Germinal center (tissue), 1 donor: ENCODE results near the gene NRIP1.

Source experiments
- DNase-seq: peaks from one replicate; pipeline ENCODE4 v3.0.0; 2012; ENCODE audit warnings: mixed read lengths, low spot score

Gene NRIP1

GRCh38 chr21:15006594-15007230, 58.1 kb downstream of the NRIP1 start:
- no peak for DNase-seq

GRCh38 chr21:15005391-15005790, 59.4 kb downstream of the NRIP1 start:
- no peak for DNase-seq

- no peak for DNase-seq
These were observed 60.0 kb downstream of the NRIP1 start for GRCh38 chr21:15004721-15005370.

GRCh38 chr21:15003463-15004135, 61.2 kb downstream of the NRIP1 start:
- no peak for DNase-seq

- DNase-seq = peak; percentile 8
These were observed 62.8 kb downstream of the NRIP1 start for GRCh38 chr21:15001857-15002606.

- no peak for DNase-seq
These were observed 63.7 kb downstream of the NRIP1 start for GRCh38 chr21:15001113-15001512.

GRCh38 chr21:15000081-15000480, 64.7 kb downstream of the NRIP1 start:
- DNase-seq = no peak

GRCh38 chr21:14998784-14999183, 66.0 kb downstream of the NRIP1 start:
- DNase-seq = no peak

- DNase-seq = no peak
These were observed 66.5 kb downstream of the NRIP1 start for GRCh38 chr21:14998336-14998735.

GRCh38 chr21:14995695-14996490, 68.9 kb downstream of the NRIP1 start:
- DNase-seq = no peak

GRCh38 chr21:14995226-14995625, 69.6 kb downstream of the NRIP1 start:
- DNase-seq = no peak

GRCh38 chr21:14993115-14993514, 71.7 kb downstream of the NRIP1 start:
- no peak for DNase-seq

GRCh38 chr21:14991957-14992356, 72.8 kb downstream of the NRIP1 start:
- DNase-seq = no peak

GRCh38 chr21:14989359-14989758, 75.4 kb downstream of the NRIP1 start:
- DNase-seq = no peak

- no peak for DNase-seq
These were observed 76.0 kb downstream of the NRIP1 start for GRCh38 chr21:14988760-14989159.

- no peak for DNase-seq
These were observed 77.2 kb downstream of the NRIP1 start for GRCh38 chr21:14987370-14988170.

GRCh38 chr21:14985306-14985705, 79.5 kb downstream of the NRIP1 start:
- DNase-seq = no peak

GRCh38 chr21:14982336-14982735, 82.5 kb downstream of the NRIP1 start:
- DNase-seq = no peak

GRCh38 chr21:14981246-14981645, 83.6 kb downstream of the NRIP1 start:
- DNase-seq = no peak

- no peak for DNase-seq
These were observed 85.5 kb downstream of the NRIP1 start for GRCh38 chr21:14979264-14979663.

GRCh38 chr21:14977814-14978213, 87.0 kb downstream of the NRIP1 start:
- no peak for DNase-seq
